B cell (primary cell): ENCODE measurements around the gene FAM13B.

Experiments
- EZH2 ChIP-seq: IDR thresholded peaks from 2 replicates; pipeline ENCODE4 v1.6.1; 2012; ENCODE audit warnings: borderline replicate concordance, low read depth, mild to moderate bottlenecking, moderate library complexity, low read length; ENCODE audit not compliant: insufficient read depth, poor library complexity, severe bottlenecking
- TF ChIP-seq, protein P1 (sequence below): fragments of 200-600 bp; IDR thresholded peaks from one replicate; pipeline ENCODE4 v1.8.0; 2022; ENCODE audit warnings: antibody characterized with exemption, mild to moderate bottlenecking

GRCh38 chr5:138037271-138037670, 4.4 kb upstream of the FAM13B start:
- TF ChIP-seq, protein P1, sequence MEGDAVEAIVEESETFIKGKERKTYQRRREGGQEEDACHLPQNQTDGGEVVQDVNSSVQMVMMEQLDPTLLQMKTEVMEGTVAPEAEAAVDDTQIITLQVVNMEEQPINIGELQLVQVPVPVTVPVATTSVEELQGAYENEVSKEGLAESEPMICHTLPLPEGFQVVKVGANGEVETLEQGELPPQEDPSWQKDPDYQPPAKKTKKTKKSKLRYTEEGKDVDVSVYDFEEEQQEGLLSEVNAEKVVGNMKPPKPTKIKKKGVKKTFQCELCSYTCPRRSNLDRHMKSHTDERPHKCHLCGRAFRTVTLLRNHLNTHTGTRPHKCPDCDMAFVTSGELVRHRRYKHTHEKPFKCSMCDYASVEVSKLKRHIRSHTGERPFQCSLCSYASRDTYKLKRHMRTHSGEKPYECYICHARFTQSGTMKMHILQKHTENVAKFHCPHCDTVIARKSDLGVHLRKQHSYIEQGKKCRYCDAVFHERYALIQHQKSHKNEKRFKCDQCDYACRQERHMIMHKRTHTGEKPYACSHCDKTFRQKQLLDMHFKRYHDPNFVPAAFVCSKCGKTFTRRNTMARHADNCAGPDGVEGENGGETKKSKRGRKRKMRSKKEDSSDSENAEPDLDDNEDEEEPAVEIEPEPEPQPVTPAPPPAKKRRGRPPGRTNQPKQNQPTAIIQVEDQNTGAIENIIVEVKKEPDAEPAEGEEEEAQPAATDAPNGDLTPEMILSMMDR, result no peak
- no peak for TF ChIP-seq EZH2
